MM.1S (cell line): ENCODE measurements around the gene TRMT61A.

Experiments used
- CTCF ChIP-seq: fragments of 300-600 bp; sonication (generic); IDR thresholded peaks from 2 replicates; pipeline ENCODE4 v1.5.1; 2016; ENCODE audit warnings: antibody characterized with exemption, low read length, mixed read lengths
- EZH2 ChIP-seq: fragments of 300-600 bp; sonication (generic); optimal IDR thresholded peaks from 2 replicates; pipeline ENCODE3; 2017; ENCODE audit warnings: low read depth, mild to moderate bottlenecking, antibody characterized with exemption, low read length, mixed read lengths
- EZH2phosphoT487 ChIP-seq: fragments of 300-600 bp; sonication (generic); IDR thresholded peaks from 2 replicates; pipeline ENCODE4 v1.6.1; 2018; ENCODE audit warnings: antibody characterized with exemption, low read length

- TF ChIP-seq EZH2 (no peak), CTCF (no peak), EZH2phosphoT487 (no peak)
Observed at GRCh38 chr14:103510724-103511693, 18.0 kb upstream of the TRMT61A start.
